Breast epithelium (tissue), 3 donors: Measurements from ENCODE around the gene POU1F1.

Experiments
- POLR2A ChIP-seq: fragments of 450-650 bp; IDR thresholded peaks from one replicate; pipeline ENCODE4 v1.6.1; 2016; ENCODE audit warnings: antibody characterized with exemption, mild to moderate bottlenecking, moderate library complexity
- POLR2AphosphoS5 ChIP-seq, 3 donors: sonication (generic); formaldehyde crosslinking; IDR thresholded peaks; one replicate each; pipeline ENCODE4 v1.6.1; 2017; ENCODE audit warnings: antibody characterized with exemption in 3 of 3
- TF ChIP-seq, protein P1 (sequence below), 3 donors: fragments of 450-650 bp; IDR thresholded peaks; one replicate each; pipeline ENCODE4 v1.5.1; 2016 to 2017; ENCODE audit warnings: antibody characterized with exemption in 3 of 3, mild to moderate bottlenecking in 3 of 3, moderate library complexity in 3 of 3

DNA sequence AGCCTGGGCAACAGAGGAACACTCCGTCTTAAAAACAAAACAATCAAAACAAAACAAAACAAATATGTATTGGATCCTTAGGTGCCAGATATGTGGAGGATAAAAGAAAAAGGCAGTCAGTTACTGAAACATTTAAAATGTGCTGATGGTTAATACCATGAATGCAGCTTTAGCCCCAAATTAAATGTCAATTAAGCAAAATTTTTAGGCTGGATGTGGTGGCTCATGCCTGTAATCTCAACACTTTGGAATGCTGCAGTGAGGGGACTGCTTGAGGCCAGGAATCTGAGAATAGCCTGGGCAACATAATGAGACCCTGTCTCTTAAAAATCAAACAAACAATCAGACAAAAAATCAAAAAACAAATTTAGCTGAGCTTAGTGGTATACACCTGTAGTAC is 57.8 kb downstream of the POU1F1 start:
- no peak for TF ChIP-seq POLR2A
- TF ChIP-seq, protein P1, sequence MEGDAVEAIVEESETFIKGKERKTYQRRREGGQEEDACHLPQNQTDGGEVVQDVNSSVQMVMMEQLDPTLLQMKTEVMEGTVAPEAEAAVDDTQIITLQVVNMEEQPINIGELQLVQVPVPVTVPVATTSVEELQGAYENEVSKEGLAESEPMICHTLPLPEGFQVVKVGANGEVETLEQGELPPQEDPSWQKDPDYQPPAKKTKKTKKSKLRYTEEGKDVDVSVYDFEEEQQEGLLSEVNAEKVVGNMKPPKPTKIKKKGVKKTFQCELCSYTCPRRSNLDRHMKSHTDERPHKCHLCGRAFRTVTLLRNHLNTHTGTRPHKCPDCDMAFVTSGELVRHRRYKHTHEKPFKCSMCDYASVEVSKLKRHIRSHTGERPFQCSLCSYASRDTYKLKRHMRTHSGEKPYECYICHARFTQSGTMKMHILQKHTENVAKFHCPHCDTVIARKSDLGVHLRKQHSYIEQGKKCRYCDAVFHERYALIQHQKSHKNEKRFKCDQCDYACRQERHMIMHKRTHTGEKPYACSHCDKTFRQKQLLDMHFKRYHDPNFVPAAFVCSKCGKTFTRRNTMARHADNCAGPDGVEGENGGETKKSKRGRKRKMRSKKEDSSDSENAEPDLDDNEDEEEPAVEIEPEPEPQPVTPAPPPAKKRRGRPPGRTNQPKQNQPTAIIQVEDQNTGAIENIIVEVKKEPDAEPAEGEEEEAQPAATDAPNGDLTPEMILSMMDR (IDR thresholded peaks at IDR 0.05) = no peak
- no peak for TF ChIP-seq POLR2AphosphoS5 (IDR thresholded peaks at IDR 0.05)
